OCI-LY3 (cell line): Measurements from ENCODE around the gene CACNA1B.
A peak's percentile ranks its signal among the peaks of the same experiment; 100 is the strongest.

ENCODE experiments used
- H2AFZ ChIP-seq: fragments of 200-600, 300-600 bp; shearing (Covaris generic); 2 replicates; pipeline ENCODE4 v1.6.0; 2014; ENCODE audit warnings: antibody characterized with exemption, low read depth, low read length
- H3K27ac ChIP-seq: fragments of 200-600, 300-600 bp; sonication (generic); 2 replicates; pipeline ENCODE4 v1.5.1; 2014; ENCODE audit warnings: mild to moderate bottlenecking, low read length, moderate library complexity, mixed read lengths
- H3K27me3 ChIP-seq: fragments of 200-600, 300-600 bp; sonication (generic); 2 replicates; pipeline ENCODE4 v1.6.1; 2014; ENCODE audit warnings: low read depth, low read length, mixed read lengths
- H3K36me3 ChIP-seq: fragments of 200-600, 300-600 bp; sonication (generic); replicated peaks from 2 replicates; pipeline ENCODE3; 2014; ENCODE audit warnings: low read depth, low read length, mixed read lengths
- H3K4me1 ChIP-seq: fragments of 300-600, 200-600 bp; sonication (generic); 2 replicates; pipeline ENCODE4 v1.6.1; 2014; ENCODE audit warnings: low read length, mixed read lengths
- H3K4me2 ChIP-seq: fragments of 200-600, 300-600 bp; sonication (generic); 2 replicates; pipeline ENCODE4 v1.6.1; 2014; ENCODE audit warnings: low read length, mixed read lengths
- H3K4me3 ChIP-seq: fragments of 300-600, 200-600 bp; sonication (generic); 2 replicates; pipeline ENCODE4 v1.5.1; 2014; ENCODE audit warnings: antibody characterized with exemption, mild to moderate bottlenecking, low read length, moderate library complexity
- H3K79me2 ChIP-seq: fragments of 300-600, 200-600 bp; shearing (Covaris generic); 2 replicates; pipeline ENCODE4 v1.6.1; 2014; ENCODE audit warnings: mild to moderate bottlenecking, low read length, mixed read lengths
- H3K9ac ChIP-seq: fragments of 300-600, 200-600 bp; shearing (Covaris generic); 2 replicates; pipeline ENCODE4 v1.6.0; 2014; ENCODE audit warnings: mild to moderate bottlenecking, low read length, moderate library complexity
- H3K9me3 ChIP-seq: fragments of 200-600, 300-600 bp; shearing (Covaris generic); 2 replicates; pipeline ENCODE4 v1.6.1; 2014; ENCODE audit warnings: low read length, mixed read lengths; ENCODE audit not compliant: insufficient read depth
- H4K20me1 ChIP-seq: fragments of 200-600, 300-600 bp; sonication (generic); 2 replicates; pipeline ENCODE4 v1.6.1; 2016; ENCODE audit warnings: low read length, mixed read lengths; ENCODE audit not compliant: insufficient read depth
- CTCF ChIP-seq: fragments of 200-600, 300-600 bp; sonication (generic); IDR thresholded peaks from 2 replicates; pipeline ENCODE4 v1.5.1; 2014; ENCODE audit warnings: antibody characterized with exemption, low read length, low read depth
- EZH2phosphoT487 ChIP-seq: fragments of 200-600 bp; shearing (Covaris generic); IDR thresholded peaks from 2 replicates; pipeline ENCODE4 v1.6.1; 2018; ENCODE audit warnings: antibody characterized with exemption, mixed run types, low read depth

The CACNA1B gene

GRCh38 chr9:137875846-137876245 is 1.7 kb upstream of the CACNA1B start:
- Histone ChIP-seq H3K9me3 (no peaks in the 10 kb centered on the region), H2AFZ (no peak overlapping the region), H3K4me3 (no peak overlapping the region), H3K79me2 (peaks cover 38% of the 10 kb centered on the region), H3K36me3 (peaks cover 30% of the 10 kb centered on the region), H3K9ac (no peak overlapping the region), H3K27ac (no peak overlapping the region), H3K27me3 (no peaks in the 10 kb centered on the region), H3K4me1 (peaks cover 15% of the 10 kb centered on the region), H3K4me2 (no peak overlapping the region), H4K20me1 (peaks cover 27% of the 10 kb centered on the region)
- TF ChIP-seq CTCF (no peak), EZH2phosphoT487 (no peak)

- H4K20me1 ChIP-seq: peaks cover 31% of the 10 kb centered on the region
- H3K4me1 ChIP-seq: peaks cover 19% of the 10 kb centered on the region
- H3K4me3 ChIP-seq: no peak overlapping the region
- peaks cover 42% of the 10 kb centered on the region for H3K79me2 ChIP-seq
- peaks cover 34% of the 10 kb centered on the region for H3K36me3 ChIP-seq
- H3K27me3 ChIP-seq: no peaks in the 10 kb centered on the region
- H3K9ac ChIP-seq: no peak overlapping the region
- H3K27ac ChIP-seq: no peak overlapping the region
- no peak for TF ChIP-seq EZH2phosphoT487
- no peak for TF ChIP-seq CTCF
- no peaks in the 10 kb centered on the region for H3K9me3 ChIP-seq
- no peak overlapping the region for H3K4me2 ChIP-seq
- H2AFZ ChIP-seq: no peak overlapping the region
Observed at GRCh38 chr9:137876269-137876668, 1.3 kb upstream of the CACNA1B start.

GRCh38 chr9:137876781-137877386 is 698 bp upstream of the CACNA1B start:
- Histone ChIP-seq H3K4me1 (peaks cover 25% of the 10 kb centered on the region), H3K9ac (no peak overlapping the region), H3K27ac (no peak overlapping the region), H3K4me3 (peak overlapping the region; percentile 56), H3K79me2 (peaks cover 48% of the 10 kb centered on the region), H3K4me2 (peak overlapping the region; percentile 47), H3K36me3 (peaks cover 40% of the 10 kb centered on the region), H3K9me3 (no peaks in the 10 kb centered on the region), H3K27me3 (no peaks in the 10 kb centered on the region), H2AFZ (no peak overlapping the region), H4K20me1 (peaks cover 37% of the 10 kb centered on the region)
- TF ChIP-seq EZH2phosphoT487 (no peak), CTCF (no peak)

- Histone ChIP-seq H3K27ac (peak overlapping the region; percentile 62), H3K9ac (peak overlapping the region; percentile 66), H3K9me3 (no peaks in the 10 kb centered on the region), H4K20me1 (peaks cover 48% of the 10 kb centered on the region), H3K79me2 (peaks cover 60% of the 10 kb centered on the region), H3K36me3 (peaks cover 47% of the 10 kb centered on the region), H3K4me3 (peak overlapping the region; percentile 97), H3K4me1 (peaks cover 32% of the 10 kb centered on the region), H2AFZ (no peak overlapping the region), H3K4me2 (peak overlapping the region; percentile 87), H3K27me3 (no peaks in the 10 kb centered on the region)
- TF ChIP-seq CTCF: 0 out of 2 replicates have a peak, but pooled peaks have one; percentile 7
- TF ChIP-seq EZH2phosphoT487: no peak
Observed at GRCh38 chr9:137878146-137878941, 762 bp downstream of the CACNA1B start.
